ENCODE measurements around the gene DCST1.

DCST1 gene

DNA sequence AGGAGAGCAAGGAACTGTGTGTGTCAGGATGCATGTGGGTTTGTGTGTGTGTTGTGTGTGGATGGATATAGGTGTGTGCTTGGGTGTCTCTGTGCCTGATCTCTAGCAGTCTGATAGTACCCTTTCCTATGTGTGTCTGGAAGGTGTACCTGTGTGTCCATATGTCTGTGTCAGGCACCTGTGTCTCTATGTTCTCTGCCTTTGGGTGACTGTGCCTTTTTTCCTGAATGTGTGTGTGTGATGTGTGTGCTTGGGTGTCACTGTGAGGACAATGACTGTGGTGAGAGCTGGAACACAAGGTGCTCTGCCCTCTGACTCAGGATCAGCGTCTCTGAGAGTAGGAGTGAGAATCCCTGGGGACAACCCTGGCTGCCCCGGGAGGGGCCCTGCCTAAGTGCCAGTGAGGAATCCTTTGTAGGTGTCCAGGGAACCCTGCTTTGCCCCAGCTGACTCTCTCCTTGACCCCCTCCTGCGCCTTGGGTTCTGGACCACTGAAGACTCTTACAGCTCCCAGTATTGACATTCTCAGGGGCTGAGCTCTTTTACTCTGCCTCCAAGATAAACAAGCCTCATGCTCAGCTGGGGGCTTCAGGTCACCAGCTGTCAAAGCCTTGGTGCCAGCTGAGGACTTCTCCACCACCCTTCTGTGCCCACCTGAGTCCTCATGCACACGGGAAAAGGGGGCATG, 44.3 kb downstream of the DCST1 start:
- Mint-ChIP-seq H3K27me3 (peaks cover 14% of the 10 kb centered on the region), H3K4me1 (peaks cover 43% of the 10 kb centered on the region), H3K36me3 (no peaks in the 10 kb centered on the region), H3K9me3 (no peaks in the 10 kb centered on the region), H3K4me3 (peak overlapping the region; percentile 43), H3K27ac (peak overlapping the region; percentile 15)

DNA sequence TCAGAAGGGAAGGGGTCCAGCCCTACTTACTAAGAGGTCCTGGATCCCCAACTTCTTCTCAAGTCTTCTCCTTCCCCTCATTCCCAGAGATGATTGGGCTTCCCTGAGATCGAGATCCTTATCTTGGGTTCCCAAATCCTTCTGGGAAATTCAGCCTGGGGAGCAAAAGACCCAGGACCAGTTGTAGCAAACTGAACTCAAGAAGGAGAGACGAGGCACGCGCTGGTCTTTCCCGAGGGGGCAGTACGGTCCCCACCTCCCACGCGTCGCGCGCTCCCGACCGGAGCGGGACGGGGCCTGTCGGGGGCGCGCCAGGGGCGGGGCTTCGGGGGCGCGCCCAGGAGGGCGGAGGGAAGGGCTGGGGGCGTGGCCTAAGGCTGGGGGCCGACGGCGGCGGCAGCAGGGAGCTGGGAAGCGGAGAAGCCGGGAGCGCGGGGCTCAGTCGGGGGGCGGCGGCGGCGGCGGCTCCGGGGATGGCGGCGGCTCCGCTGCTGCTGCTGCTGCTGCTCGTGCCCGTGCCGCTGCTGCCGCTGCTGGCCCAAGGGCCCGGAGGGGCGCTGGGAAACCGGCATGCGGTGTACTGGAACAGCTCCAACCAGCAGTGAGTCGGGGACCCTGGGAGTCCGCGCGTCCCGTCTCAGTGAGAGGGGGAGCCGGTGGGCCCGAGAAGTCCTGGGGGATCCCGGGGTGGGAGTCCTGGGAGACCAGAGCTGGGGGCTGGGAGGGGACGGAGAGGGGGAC, 45.0 kb downstream of the DCST1 start, which contains the start of gene EFNA3:
Gene EFNA3 (plus strand): TSS at position 369 of the 741 bp plus-strand sequence. CDS start 105 bp downstream, at position 474.
- Mint-ChIP-seq H3K27ac (peak within 1 kb of the TSS; percentile 26), H3K27me3 (peaks cover 15% of the 10 kb centered on the region), H3K4me1 (peaks cover 41% of the 10 kb centered on the region), H3K36me3 (no peaks in the 10 kb centered on the region), H3K9me3 (no peaks in the 10 kb centered on the region), H3K4me3 (peak within 1 kb of the TSS; percentile 87)

DNA sequence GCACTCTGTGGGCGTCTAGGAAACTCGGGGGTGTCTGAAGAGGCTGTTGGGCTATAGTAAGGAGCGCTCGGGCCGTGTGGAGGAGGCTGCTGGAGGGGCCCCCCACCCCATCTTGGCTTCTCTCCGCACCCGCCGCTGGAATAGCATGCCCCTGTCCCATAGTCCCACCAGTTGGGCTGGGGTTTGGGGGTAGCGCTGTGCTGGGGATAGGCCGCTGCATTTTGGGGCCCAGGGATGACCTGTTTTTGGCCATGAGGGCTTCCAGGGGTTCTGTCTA, 45.5 kb downstream of the DCST1 start:
- H3K36me3 Mint-ChIP-seq: no peaks in the 10 kb centered on the region
- H3K4me1 Mint-ChIP-seq: peaks cover 42% of the 10 kb centered on the region
- peak overlapping the region; percentile 87 for H3K4me3 Mint-ChIP-seq
- peaks cover 20% of the 10 kb centered on the region for H3K27me3 Mint-ChIP-seq
- H3K9me3 Mint-ChIP-seq: no peaks in the 10 kb centered on the region
- H3K27ac Mint-ChIP-seq: peak overlapping the region; percentile 26

DNA sequence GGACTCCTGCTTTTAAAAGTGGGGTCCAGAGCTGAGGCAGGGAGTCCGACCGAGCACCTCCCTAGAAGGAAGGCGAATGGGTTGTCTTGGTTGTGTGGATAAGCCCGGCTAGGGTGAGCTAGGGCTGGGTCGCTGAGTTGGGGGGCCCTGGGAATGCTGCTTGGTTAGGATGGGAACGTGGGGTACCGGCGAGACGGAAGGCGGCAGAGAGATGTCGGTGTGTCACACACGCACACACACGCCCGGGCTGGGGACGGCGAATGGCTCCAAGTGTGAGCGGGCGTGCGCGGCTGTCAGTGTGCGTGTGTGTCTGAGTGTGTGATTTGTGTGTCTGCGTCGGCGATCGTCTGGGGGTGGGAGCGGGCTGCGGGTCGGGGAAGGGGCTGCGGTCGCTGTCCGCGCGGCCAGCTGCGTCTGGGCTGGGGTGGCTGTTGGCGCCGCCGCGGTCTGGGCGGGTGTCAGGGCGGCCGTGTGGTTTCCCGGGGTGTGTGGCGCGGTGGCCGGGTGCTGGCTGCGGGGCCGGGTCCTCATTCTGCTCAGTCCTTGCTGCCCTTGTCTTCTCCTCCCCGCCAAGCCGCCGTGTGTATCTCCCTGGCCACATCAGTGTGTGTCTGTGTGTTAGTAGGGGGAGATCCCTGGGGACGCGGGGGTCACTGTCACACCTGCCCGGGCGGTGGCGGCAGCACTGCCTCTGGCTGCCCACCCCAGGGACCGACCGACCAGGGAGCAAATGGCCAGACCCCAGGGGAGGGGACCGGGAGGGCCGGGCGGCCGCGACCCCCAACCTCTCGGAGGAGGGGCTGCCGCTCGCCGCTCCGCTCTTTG, 46.1 kb downstream of the DCST1 start:
- Mint-ChIP-seq H3K9me3 (no peaks in the 10 kb centered on the region), H3K27ac (peak overlapping the region; percentile 26), H3K36me3 (no peaks in the 10 kb centered on the region), H3K27me3 (peaks cover 24% of the 10 kb centered on the region), H3K4me1 (peaks cover 48% of the 10 kb centered on the region), H3K4me3 (peak overlapping the region; percentile 87)

DNA sequence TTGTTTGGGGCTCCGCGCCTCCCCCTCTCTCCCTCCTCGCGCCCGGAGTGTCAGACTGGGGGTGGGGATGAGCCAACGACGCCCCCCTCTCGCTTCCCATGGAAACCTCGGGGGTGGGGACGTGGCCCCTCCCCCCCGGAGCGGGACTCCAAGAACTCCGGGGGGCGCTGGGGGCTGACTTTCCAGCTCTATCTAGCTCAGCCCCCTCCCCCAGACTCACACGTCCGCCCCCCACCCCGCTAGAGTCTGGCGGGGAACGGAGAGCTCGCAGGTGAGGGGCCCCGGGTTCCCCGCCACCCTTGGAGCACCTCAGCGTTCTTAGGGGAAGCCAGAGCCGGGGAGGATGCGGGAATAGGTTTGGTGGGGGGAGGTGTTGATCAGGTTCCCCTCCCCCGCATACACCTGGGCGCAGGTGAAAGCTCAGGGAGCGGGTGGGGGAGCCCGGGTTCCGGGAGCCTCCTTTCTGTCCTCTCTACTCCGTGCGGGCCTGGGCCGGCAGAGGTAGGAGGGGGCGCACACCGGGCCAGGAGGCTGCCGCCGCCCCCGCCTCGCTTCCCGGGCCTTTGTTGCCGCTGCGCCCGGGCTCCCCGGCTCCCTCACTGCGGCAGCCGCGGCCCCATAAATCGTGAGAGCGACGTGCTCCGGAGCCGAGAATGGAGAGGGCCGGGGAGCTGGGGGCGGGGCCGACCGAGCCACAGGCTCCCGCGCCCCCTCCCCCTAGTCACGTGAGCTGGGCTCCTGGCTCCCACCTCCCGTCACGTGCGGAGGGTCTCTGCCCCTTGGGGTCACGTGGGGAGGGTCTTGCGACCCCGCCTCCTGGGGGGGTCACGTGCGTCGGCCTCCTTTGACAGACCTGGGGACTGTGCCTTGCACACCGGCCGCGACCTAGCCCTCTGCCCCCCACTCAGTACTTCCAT, 46.9 kb downstream of the DCST1 start:
- H3K36me3 Mint-ChIP-seq: no peaks in the 10 kb centered on the region
- H3K4me3 Mint-ChIP-seq: peak overlapping the region; percentile 79
- H3K27me3 Mint-ChIP-seq: peaks cover 24% of the 10 kb centered on the region
- H3K9me3 Mint-ChIP-seq: no peaks in the 10 kb centered on the region
- no peak overlapping the region for H3K27ac Mint-ChIP-seq
- peaks cover 51% of the 10 kb centered on the region for H3K4me1 Mint-ChIP-seq

DNA sequence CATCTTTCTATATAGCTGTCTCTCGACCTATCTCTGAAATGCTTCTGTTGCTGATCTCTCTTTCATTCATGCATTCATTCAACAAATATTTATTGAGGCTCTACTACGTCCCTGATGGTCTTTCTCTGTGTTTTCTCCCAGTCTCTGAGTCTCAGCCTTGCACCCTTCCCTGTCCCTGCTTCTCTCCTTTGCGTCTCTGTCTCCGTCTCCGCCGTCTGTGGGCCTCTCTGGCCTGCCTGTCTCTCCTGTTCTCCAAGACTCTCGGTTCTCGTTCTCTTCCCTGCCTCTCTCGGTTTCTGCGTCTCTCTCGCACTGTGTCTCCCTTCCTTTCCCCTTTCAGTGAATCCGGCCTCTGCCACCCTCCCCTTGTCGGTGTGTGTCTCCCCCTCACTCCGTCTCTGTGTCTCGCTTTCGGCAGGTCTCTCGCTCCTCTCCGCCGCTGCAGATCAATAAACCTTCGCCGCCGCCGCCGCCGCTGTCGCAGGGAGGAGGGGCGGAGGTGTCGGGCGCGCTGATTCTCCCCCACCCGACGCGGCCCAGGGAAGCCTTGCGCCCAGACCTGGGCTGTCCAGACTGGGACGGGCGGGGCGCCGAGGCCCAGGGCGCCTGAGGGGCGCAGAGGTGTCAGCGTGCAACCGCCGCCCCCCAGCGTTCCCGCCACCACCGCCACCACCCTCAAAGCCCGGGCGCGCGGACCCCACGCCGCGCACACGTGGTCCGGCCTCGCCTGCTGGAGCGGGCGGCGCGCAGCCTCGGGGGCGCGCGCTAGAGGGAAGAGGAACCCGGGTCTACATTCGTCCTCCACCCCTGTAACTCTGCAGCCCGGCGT, 48.1 kb downstream of the DCST1 start:
- Mint-ChIP-seq H3K27ac (no peak overlapping the region), H3K9me3 (no peaks in the 10 kb centered on the region), H3K27me3 (peaks cover 24% of the 10 kb centered on the region), H3K36me3 (no peaks in the 10 kb centered on the region), H3K4me3 (peak overlapping the region; percentile 79), H3K4me1 (peaks cover 56% of the 10 kb centered on the region)

DNA sequence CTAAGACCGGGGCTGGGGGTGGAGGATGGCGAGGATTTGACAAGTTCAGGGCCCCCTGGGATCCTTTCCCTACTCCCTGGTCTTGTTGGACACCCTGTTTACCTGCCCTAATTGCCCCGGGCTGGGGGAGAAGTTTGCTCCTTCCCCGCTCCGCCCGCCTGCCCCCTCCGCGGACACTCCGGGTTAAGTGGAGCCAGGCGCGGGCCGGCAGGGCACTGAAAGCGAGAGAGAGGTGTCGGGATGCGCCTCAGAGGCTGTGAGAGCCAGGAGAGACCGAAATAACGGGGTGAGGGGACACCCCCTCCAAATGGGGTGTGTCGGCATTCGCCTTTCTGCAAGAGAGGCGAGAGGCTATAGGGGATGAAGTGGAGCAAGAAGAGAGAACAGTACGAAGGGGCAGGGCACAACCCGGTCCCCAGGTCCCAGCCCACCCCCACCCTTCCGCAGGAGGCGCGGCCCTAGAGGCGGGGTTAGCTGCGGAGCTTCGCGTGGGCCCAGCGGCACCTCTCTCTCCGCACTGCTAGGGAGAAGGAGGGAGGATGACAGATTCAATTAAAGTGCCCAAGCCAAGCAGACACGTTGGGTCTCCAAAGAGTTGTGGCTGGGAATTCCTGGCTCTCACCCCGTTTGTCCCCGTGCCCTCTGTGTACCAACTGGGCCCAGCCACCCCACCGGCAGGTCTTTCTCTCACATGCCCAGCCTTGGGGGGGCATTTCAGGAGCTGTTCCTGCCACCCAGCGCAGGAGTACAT, 48.9 kb downstream of the DCST1 start:
- Mint-ChIP-seq H3K4me1 (peaks cover 60% of the 10 kb centered on the region), H3K27me3 (peaks cover 24% of the 10 kb centered on the region), H3K36me3 (no peaks in the 10 kb centered on the region), H3K9me3 (no peaks in the 10 kb centered on the region), H3K27ac (peak overlapping the region; percentile 23), H3K4me3 (peak overlapping the region; percentile 73)

DNA sequence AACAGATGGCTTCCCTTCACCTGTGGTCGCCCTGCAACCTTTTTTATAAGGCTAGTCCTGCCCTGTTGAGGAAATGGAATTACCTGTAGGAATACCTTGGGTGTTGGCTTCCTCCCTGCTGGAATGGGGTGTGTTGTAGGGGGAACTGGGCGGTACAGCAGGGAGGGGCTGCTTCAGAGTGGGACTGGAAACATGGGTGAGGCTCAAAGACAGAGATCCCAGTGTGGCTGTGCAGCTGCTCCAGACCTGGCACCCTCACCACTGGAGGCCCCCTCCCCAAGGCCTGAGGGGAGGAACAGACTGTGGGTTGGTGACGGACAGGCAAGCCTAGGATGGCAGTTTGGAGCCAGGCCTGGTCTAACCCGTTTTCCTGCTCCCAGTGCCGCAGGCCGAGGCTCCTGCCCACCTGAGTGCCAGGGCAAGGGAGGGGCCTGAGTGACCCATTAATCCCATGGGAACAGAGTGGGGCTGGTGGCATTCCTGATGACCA, 49.5 kb downstream of the DCST1 start:
- no peaks in the 10 kb centered on the region for H3K9me3 Mint-ChIP-seq
- H3K4me1 Mint-ChIP-seq: peaks cover 56% of the 10 kb centered on the region
- no peak overlapping the region for H3K27ac Mint-ChIP-seq
- H3K27me3 Mint-ChIP-seq: peaks cover 24% of the 10 kb centered on the region
- no peaks in the 10 kb centered on the region for H3K36me3 Mint-ChIP-seq
- peak overlapping the region; percentile 73 for H3K4me3 Mint-ChIP-seq

DNA sequence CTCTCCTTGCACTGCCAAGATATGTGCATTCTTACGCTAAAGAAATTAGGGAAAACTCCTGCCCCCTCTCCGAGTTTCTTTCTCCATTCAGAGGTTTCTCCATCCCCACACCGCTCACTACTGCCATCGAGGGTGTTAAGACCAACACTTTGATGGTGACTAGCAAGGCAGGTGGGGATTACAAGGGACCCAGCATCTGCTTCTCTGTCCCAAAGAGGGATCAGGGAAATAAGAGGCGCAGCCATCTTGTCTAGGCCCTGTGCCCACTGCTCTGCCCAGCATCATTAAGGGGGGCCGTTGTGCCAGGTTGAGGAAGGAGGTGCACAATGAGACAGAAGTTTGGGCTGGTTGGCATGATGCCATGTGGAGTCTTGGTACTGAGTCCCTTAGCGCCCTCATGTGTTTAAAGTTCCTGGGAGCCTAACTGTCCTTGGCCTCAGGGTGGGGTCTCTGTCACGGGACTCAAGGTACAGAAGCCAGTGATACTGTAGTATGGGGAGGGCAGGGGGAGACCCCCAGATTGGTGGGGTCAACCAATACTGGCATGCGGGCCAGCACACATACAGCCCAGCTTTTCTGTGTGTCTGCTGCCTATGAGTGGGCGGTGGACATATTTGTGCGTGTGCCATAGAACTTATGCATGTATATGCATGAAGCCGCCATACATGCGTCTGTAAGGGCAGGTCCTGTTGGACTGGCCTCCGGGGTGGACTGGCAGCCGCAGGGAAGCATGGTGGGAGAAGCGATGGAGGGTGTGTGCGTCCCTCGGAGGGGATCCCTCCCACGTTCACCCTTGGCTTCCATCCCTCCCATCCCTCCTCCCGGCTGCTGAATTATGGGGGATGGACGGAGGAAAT, 50.5 kb downstream of the DCST1 start:
- Mint-ChIP-seq H3K4me3 (peak overlapping the region; percentile 88), H3K27ac (peak overlapping the region; percentile 23), H3K36me3 (no peaks in the 10 kb centered on the region), H3K9me3 (no peaks in the 10 kb centered on the region), H3K27me3 (peaks cover 24% of the 10 kb centered on the region), H3K4me1 (peaks cover 51% of the 10 kb centered on the region)

DNA sequence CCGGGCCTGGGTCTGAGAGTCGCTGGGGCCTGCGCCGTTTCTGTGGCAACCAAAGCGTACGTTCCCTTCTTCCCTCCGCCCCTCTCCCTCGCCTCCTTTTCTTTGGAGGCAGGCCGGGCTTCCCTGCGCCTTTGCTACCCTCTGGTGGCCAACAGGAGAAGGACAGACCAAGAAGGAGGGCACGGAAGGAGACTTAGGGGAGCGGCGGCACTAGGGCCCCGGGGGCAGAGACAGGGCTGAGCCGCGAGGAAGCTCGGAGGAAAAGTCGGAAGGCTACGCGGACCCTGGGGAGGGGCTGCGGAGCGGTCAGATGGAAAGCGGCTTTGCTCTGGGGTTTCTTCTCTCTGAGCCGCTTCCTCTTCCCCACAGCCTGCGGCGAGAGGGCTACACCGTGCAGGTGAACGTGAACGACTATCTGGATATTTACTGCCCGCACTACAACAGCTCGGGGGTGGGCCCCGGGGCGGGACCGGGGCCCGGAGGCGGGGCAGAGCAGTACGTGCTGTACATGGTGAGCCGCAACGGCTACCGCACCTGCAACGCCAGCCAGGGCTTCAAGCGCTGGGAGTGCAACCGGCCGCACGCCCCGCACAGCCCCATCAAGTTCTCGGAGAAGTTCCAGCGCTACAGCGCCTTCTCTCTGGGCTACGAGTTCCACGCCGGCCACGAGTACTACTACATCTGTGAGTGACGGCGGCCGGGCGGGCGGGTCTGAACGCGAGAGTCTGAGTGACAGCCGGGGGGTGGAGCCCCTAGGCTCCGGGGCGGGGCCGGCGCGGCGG, 51.3 kb downstream of the DCST1 start:
- H3K36me3 Mint-ChIP-seq: no peaks in the 10 kb centered on the region
- peaks cover 43% of the 10 kb centered on the region for H3K4me1 Mint-ChIP-seq
- H3K27me3 Mint-ChIP-seq: peaks cover 19% of the 10 kb centered on the region
- H3K27ac Mint-ChIP-seq: peak overlapping the region; percentile 83
- peak overlapping the region; percentile 88 for H3K4me3 Mint-ChIP-seq
- H3K9me3 Mint-ChIP-seq: no peaks in the 10 kb centered on the region

DNA sequence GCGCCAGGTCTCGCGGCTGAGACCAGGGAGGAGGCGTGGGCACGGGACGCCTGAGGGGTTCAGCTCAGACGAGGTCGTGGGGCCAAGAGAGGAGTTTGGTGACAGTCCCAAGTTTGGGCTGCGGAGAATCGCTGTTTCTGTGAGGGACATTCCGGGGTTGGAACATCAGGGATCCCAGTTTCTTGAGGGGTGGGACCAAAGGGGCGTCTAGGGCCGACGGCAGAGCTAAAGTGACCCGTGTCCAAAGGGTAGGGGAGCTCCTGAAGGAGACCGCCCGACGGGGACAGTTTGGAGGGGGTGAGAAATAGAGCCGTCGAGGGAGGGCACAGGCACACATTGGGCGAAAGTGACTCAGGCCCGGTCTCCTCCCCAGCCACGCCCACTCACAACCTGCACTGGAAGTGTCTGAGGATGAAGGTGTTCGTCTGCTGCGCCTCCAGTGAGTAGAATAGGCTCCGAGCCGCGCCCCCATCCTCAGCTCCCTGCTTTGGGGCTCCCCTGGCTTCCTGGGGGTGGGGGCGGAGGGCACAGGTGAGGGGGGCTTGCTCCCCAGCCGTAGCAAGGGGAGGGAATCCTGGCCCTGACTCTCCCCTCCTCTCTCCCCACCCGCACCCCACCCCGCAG, 52.0 kb downstream of the DCST1 start:
- H3K4me1 Mint-ChIP-seq: peaks cover 42% of the 10 kb centered on the region

DNA sequence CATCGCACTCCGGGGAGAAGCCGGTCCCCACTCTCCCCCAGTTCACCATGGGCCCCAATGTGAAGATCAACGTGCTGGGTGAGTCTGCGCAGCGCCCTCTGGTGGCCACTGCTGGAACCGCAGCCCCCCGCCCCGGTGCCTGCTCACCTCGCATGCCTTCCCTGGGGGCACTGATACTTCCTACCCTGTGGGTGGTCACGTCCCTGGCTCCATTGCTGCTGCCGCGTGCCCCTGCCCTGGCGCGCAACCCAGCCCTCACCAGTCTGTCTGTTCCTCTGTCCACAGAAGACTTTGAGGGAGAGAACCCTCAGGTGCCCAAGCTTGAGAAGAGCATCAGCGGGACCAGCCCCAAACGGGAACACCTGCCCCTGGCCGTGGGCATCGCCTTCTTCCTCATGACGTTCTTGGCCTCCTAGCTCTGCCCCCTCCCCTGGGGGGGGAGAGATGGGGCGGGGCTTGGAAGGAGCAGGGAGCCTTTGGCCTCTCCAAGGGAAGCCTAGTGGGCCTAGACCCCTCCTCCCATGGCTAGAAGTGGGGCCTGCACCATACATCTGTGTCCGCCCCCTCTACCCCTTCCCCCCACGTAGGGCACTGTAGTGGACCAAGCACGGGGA, 52.6 kb downstream of the DCST1 start:
- no peaks in the 10 kb centered on the region for H3K36me3 Mint-ChIP-seq
- H3K27me3 Mint-ChIP-seq: peaks cover 19% of the 10 kb centered on the region
- H3K4me3 Mint-ChIP-seq: peak overlapping the region; percentile 39
- no peaks in the 10 kb centered on the region for H3K9me3 Mint-ChIP-seq
- no peak overlapping the region for H3K27ac Mint-ChIP-seq
- H3K4me1 Mint-ChIP-seq: peaks cover 42% of the 10 kb centered on the region

More for the DNA sequence above, 52.0 kb downstream of the DCST1 start:
- Mint-ChIP-seq H3K9me3 (no peaks in the 10 kb centered on the region), H3K27ac (peak overlapping the region; percentile 83), H3K27me3 (peaks cover 19% of the 10 kb centered on the region), H3K4me3 (peak overlapping the region; percentile 88), H3K36me3 (no peaks in the 10 kb centered on the region)
